ENCODE results near the gene HABP2. TPM values are rescaled to one million over a fixed set of nuclear protein-coding genes. Genes with fewer than 3 reads are reported as not detected.

Gene HABP2
- total RNA-seq, 1 donor from 2014 or later = 112 TPM

- Mint-ChIP-seq H3K4me1 (ENCODE audit: low read depth) (peaks cover 17% of the 10 kb centered on the region), H3K4me3 (ENCODE audit: low read depth) (no peak overlapping the region), H3K36me3 (ENCODE audit: insufficient read depth) (no peaks in the 10 kb centered on the region), H3K9me3 (ENCODE audit: low read depth) (no peaks in the 10 kb centered on the region), H3K27me3 (peaks cover 2% of the 10 kb centered on the region), H3K27ac (no peak overlapping the region)
- DNase-seq (ENCODE audit: low spot score, unreplicated experiment) = no peak
- TF ChIP-seq CTCF (IDR thresholded peaks at IDR 0.05; ENCODE audit: unreplicated experiment) = no peak
Observed at GRCh38 chr10:113518415-113518814, 34.4 kb upstream of the HABP2 start.

- H3K36me3 Mint-ChIP-seq (ENCODE audit: insufficient read depth) = no peaks in the 10 kb centered on the region
- H3K9me3 Mint-ChIP-seq (ENCODE audit: low read depth) = no peaks in the 10 kb centered on the region
- peaks cover 17% of the 10 kb centered on the region for H3K4me1 Mint-ChIP-seq (ENCODE audit: low read depth)
- peaks cover 2% of the 10 kb centered on the region for H3K27me3 Mint-ChIP-seq
- no peak overlapping the region for H3K4me3 Mint-ChIP-seq (ENCODE audit: low read depth)
- TF ChIP-seq CTCF (IDR thresholded peaks at IDR 0.05; ENCODE audit: unreplicated experiment) = no peak
- H3K27ac Mint-ChIP-seq = no peak overlapping the region
- DNase-seq (ENCODE audit: low spot score, unreplicated experiment) = no peak
Observed at GRCh38 chr10:113518816-113519591, 33.8 kb upstream of the HABP2 start.

GRCh38 chr10:113519681-113520115, 33.2 kb upstream of the HABP2 start:
- peaks cover 2% of the 10 kb centered on the region for H3K27me3 Mint-ChIP-seq
- no peak overlapping the region for H3K27ac Mint-ChIP-seq
- H3K36me3 Mint-ChIP-seq (ENCODE audit: insufficient read depth) = no peaks in the 10 kb centered on the region
- H3K9me3 Mint-ChIP-seq (ENCODE audit: low read depth) = no peaks in the 10 kb centered on the region
- peaks cover 17% of the 10 kb centered on the region for H3K4me1 Mint-ChIP-seq (ENCODE audit: low read depth)
- H3K4me3 Mint-ChIP-seq (ENCODE audit: low read depth) = no peak overlapping the region
- no peak for DNase-seq (ENCODE audit: low spot score, unreplicated experiment)
- no peak for TF ChIP-seq CTCF (IDR thresholded peaks at IDR 0.05; ENCODE audit: unreplicated experiment)

- Mint-ChIP-seq H3K4me1 (ENCODE audit: low read depth) (peaks cover 17% of the 10 kb centered on the region), H3K27me3 (peaks cover 2% of the 10 kb centered on the region), H3K36me3 (ENCODE audit: insufficient read depth) (no peaks in the 10 kb centered on the region), H3K27ac (no peak overlapping the region), H3K4me3 (ENCODE audit: low read depth) (no peak overlapping the region), H3K9me3 (ENCODE audit: low read depth) (no peaks in the 10 kb centered on the region)
- DNase-seq (ENCODE audit: low spot score, unreplicated experiment) = no peak
- no peak for TF ChIP-seq CTCF (IDR thresholded peaks at IDR 0.05; ENCODE audit: unreplicated experiment)
Observed at GRCh38 chr10:113520261-113520660, 32.6 kb upstream of the HABP2 start.

- no peaks in the 10 kb centered on the region for H3K9me3 Mint-ChIP-seq (ENCODE audit: low read depth)
- peaks cover 17% of the 10 kb centered on the region for H3K4me1 Mint-ChIP-seq (ENCODE audit: low read depth)
- DNase-seq (ENCODE audit: low spot score, unreplicated experiment) = peak; percentile 44
- no peaks in the 10 kb centered on the region for H3K27me3 Mint-ChIP-seq
- no peaks in the 10 kb centered on the region for H3K36me3 Mint-ChIP-seq (ENCODE audit: insufficient read depth)
- no peak overlapping the region for H3K4me3 Mint-ChIP-seq (ENCODE audit: low read depth)
- no peak overlapping the region for H3K27ac Mint-ChIP-seq
- peak; percentile 95 for TF ChIP-seq CTCF (IDR thresholded peaks at IDR 0.05; ENCODE audit: unreplicated experiment)
Observed at GRCh38 chr10:113520690-113521474, 32.0 kb upstream of the HABP2 start.
